Smooth muscle cell of the brain vasculature (primary cell): ENCODE results near the gene DNMT3A.

Source experiments
- DNase-seq: peaks from one replicate; pipeline ENCODE4 v3.0.0-alpha.2; 2012; ENCODE audit warnings: low read depth, low spot score

Gene DNMT3A

GRCh38 chr2:25347205-25347815 lies 5.6 kb upstream of the DNMT3A start:
- no peak for DNase-seq

GRCh38 chr2:25343187-25343825 lies 1.6 kb upstream of the DNMT3A start:
- DNase-seq, result no peak

GRCh38 chr2:25342372-25343186 lies 854 bp upstream of the DNMT3A start:
- DNase-seq, result peak; percentile 39

GRCh38 chr2:25341011-25341727 lies 556 bp downstream of the DNMT3A start:
- no peak for DNase-seq

GRCh38 chr2:25340181-25340921 lies 1.4 kb downstream of the DNMT3A start:
- DNase-seq, result no peak

GRCh38 chr2:25339791-25340180 lies 1.9 kb downstream of the DNMT3A start:
- no peak for DNase-seq

- DNase-seq, result no peak
Observed at GRCh38 chr2:25339211-25339674, 2.5 kb downstream of the DNMT3A start.

GRCh38 chr2:25338401-25338800 lies 3.3 kb downstream of the DNMT3A start:
- DNase-seq, result no peak

- DNase-seq, result no peak
Observed at GRCh38 chr2:25337891-25338290, 3.8 kb downstream of the DNMT3A start.

- DNase-seq, result no peak
Observed at GRCh38 chr2:25337276-25337675, 4.4 kb downstream of the DNMT3A start.

- DNase-seq, result no peak
Observed at GRCh38 chr2:25336383-25336841, 5.3 kb downstream of the DNMT3A start.

- DNase-seq, result no peak
Observed at GRCh38 chr2:25335971-25336370, 5.8 kb downstream of the DNMT3A start.

- no peak for DNase-seq
Observed at GRCh38 chr2:25335204-25335603, 6.5 kb downstream of the DNMT3A start.

- no peak for DNase-seq
Observed at GRCh38 chr2:25334482-25334881, 7.2 kb downstream of the DNMT3A start.

- DNase-seq, result no peak
Observed at GRCh38 chr2:25333981-25334380, 7.7 kb downstream of the DNMT3A start.

GRCh38 chr2:25332571-25332970 lies 9.2 kb downstream of the DNMT3A start:
- no peak for DNase-seq

- no peak for DNase-seq
Observed at GRCh38 chr2:25331686-25332365, 9.9 kb downstream of the DNMT3A start.

GRCh38 chr2:25330937-25331336 lies 10.8 kb downstream of the DNMT3A start:
- DNase-seq, result no peak

- DNase-seq, result no peak
Observed at GRCh38 chr2:25330273-25330672, 11.5 kb downstream of the DNMT3A start.
